T-cell (primary cell): ENCODE measurements around the gene PCDHGB5. TPM values are rescaled to one million over a fixed set of nuclear protein-coding genes. Genes with fewer than 3 reads are reported as not detected.
"Not testable (repeated sequence)": the region's sequence is repeated elsewhere in the genome, so short reads cannot be mapped to it uniquely, and the experiment has no call there.

Source experiments
- ATAC-seq, 4 experiments: fragments of 200-7000 bp in 3 of 4; fragments of 150-1000 bp in 1 of 4; cut with Tn5 transposase; replicated peaks in 1 of 4; 1 replicate in 3 of 4; 2 replicates in 1 of 4; pipeline ENCODE4 v1.10.0; 2021; ENCODE audit warnings: moderate library complexity in 3 of 4, mild to moderate bottlenecking in 2 of 4, moderate number of reproducible peaks in 1 of 4
- CTCF ChIA-PET, 2 donors: fragments of 300-600 bp; sonication (Branson Sonifier 250); formaldehyde crosslinking; loops; one replicate each; lab custom pipeline; 2022; ENCODE audit warnings: antibody characterized with exemption in 2 of 2; lab: Charles Lee
- POLR2A ChIA-PET, 2 donors: fragments of 300-600 bp; sonication (Branson Sonifier 250); formaldehyde crosslinking; loops; one replicate each; lab custom pipeline; 2022; ENCODE audit warnings: antibody characterized with exemption in 2 of 2; lab: Charles Lee
- DNase-seq, 35 experiments: peaks; one replicate each; pipeline versions ENCODE4 v3.0.0 to v3.0.0-alpha.2; 2013 to 2023
- H3K27ac ChIP-seq: one replicate; pipeline ENCODE4 v1.5.1; 2013; ENCODE audit warnings: low read length
- H3K27me3 ChIP-seq, 2 experiments: replicated peaks in 1 of 2; 1 replicate in 1 of 2; 2 replicates in 1 of 2; pipeline versions ENCODE4 v1.6.1 to v1.7.0; 2013; ENCODE audit warnings: low read length in 1 of 2, mixed read lengths in 1 of 2; ENCODE audit not compliant: control insufficient read depth in 2 of 2, insufficient read depth in 2 of 2; ENCODE audit errors: extremely low read depth in 1 of 2
- H3K36me3 ChIP-seq, 2 donors: 1 replicate in 1 of 2; 2 replicates in 1 of 2; pipeline versions ENCODE4 v1.6.1 to v1.7.0; 2013; ENCODE audit warnings: low read length in 1 of 2; ENCODE audit not compliant: control insufficient read depth in 2 of 2, insufficient read depth in 1 of 2; ENCODE audit errors: extremely low read depth in 1 of 2
- H3K4me1 ChIP-seq, 2 experiments: 1 replicate in 1 of 2; 2 replicates in 1 of 2; pipeline versions ENCODE4 v1.6.1 to v1.7.0; 2013; ENCODE audit warnings: low read length in 2 of 2, mixed read lengths in 1 of 2; ENCODE audit not compliant: insufficient read depth in 2 of 2, control insufficient read depth in 1 of 2; ENCODE audit errors: extremely low read depth in 1 of 2
- H3K4me3 ChIP-seq, 2 donors: 1 replicate in 1 of 2; 2 replicates in 1 of 2; pipeline versions ENCODE4 v1.5.1 to v1.7.0; 2013; ENCODE audit warnings: mild to moderate bottlenecking in 2 of 2, low read length in 1 of 2, moderate library complexity in 1 of 2; ENCODE audit not compliant: control insufficient read depth in 1 of 2; ENCODE audit errors: extremely low read depth in 1 of 2
- H3K9me3 ChIP-seq: 2 replicates; pipeline ENCODE4 v1.7.0; 2013
- H3K27ac Mint-ChIP-seq, 2 donors: one replicate each; pipeline ENCODE4 v1.8.0; 2020 to 2021; ENCODE audit warnings: mild to moderate bottlenecking in 2 of 2, mixed read lengths in 2 of 2
- H3K27me3 Mint-ChIP-seq, 2 donors: one replicate each; pipeline ENCODE4 v1.8.0; 2021 to 2022; ENCODE audit warnings: mixed read lengths in 2 of 2
- H3K36me3 Mint-ChIP-seq: one replicate; pipeline ENCODE4 v1.8.0; 2021; ENCODE audit warnings: mixed read lengths
- H3K4me1 Mint-ChIP-seq, 3 donors: one replicate each; pipeline ENCODE4 v1.8.0; 2020 to 2022; ENCODE audit warnings: mixed read lengths in 3 of 3, mild to moderate bottlenecking in 1 of 3
- H3K4me3 Mint-ChIP-seq, 3 donors: one replicate each; pipeline ENCODE4 v1.8.0; 2020 to 2022; ENCODE audit warnings: mild to moderate bottlenecking in 3 of 3, mixed read lengths in 3 of 3, moderate library complexity in 3 of 3
- H3K9me3 Mint-ChIP-seq, 3 donors: one replicate each; pipeline ENCODE4 v1.8.0; 2020 to 2022; ENCODE audit warnings: mixed read lengths in 3 of 3
- WGBS: methylation state at CpG from one replicate; pipeline ENCODE4 v1.1.5; 2013; ENCODE audit warnings: missing lambda C conversion rate; ENCODE audit not compliant: insufficient coverage; 5-methylcytosine and 5-hydroxymethylcytosine counted together
- total RNA-seq, 35 experiments: library from RNA in 6 of 35; stranded (reverse) in 6 of 35; fragments of 120-200 nt in 1 of 35; gene quantifications; one replicate each; pipeline versions ENCODE4 v1.2.1 to v1.2.4 and lab custom pipeline; 2013 to 2026

PCDHGB5 gene
- under 1 TPM; 0.26 to 0.96 (median 0.39) TPM for total RNA-seq
- total RNA-seq (2013): 0.48 TPM
- 0 to 1.0 (median 0.32) reads per million in 29 experiments for total RNA-seq (lab: John Stamatoyannopoulos, UW)

GRCh38 chr5:141397756-141398551 is at the start of gene PCDHGB5:
PCDHGB5 (plus strand) TSS chr5:141397947; CDS start chr5:141398128, 181 bp downstream.
- not testable (repeated sequence) for H3K4me1 Mint-ChIP-seq, H3K4me1 ChIP-seq, H3K36me3 ChIP-seq, H3K36me3 Mint-ChIP-seq, H3K27ac ChIP-seq, H3K27ac Mint-ChIP-seq
- ChIA-PET POLR2A (interaction anchor here in 1 of 2 donors (0.6 kb wide), 1 partner anchor 164 kb away, joined by 3 read pairs; no protein-coding TSS in a partner anchor), CTCF (interaction anchor here in 1 of 2 donors (1.1 to 2.1 kb wide), 5 partner anchors 15 to 169 kb away, joined by 3 to 8 read pairs (median 5); partner anchors contain the start of genes PCDHGA10 and TAF7)
- WGBS: 22% methylated on average over 11 of the region's 43 CpGs
- Mint-ChIP-seq H3K4me3 (peak within 1 kb of the TSS; percentile 24 to 40 (median 39)), H3K27me3 (peaks cover 53 to 74% of the 10 kb centered on the region in 2 donors), H3K9me3 (peaks cover 11 to 29% (median 20%) of the 10 kb centered on the region in 3 donors)
- peak within 1 kb of the TSS in 1 of 2 donors; percentile 38 for H3K4me3 ChIP-seq
- H3K27me3 ChIP-seq: peaks cover 22 to 53% of the 10 kb centered on the region in 2 experiments
- peaks cover 12% of the 10 kb centered on the region for H3K9me3 ChIP-seq
- DNase-seq (peak in 11 of 35 experiments; percentile 18 to 38 (median 25)), ATAC-seq (peak; percentile 76 to 84 (median 80))

GRCh38 chr5:141349917-141350619 is 47.7 kb upstream of the PCDHGB5 start, which contains the start of gene PCDHGB1:
PCDHGB1 (plus strand) TSS chr5:141350099; CDS start chr5:141350261, 162 bp downstream.
- peaks cover 0 to 7% of the 10 kb centered on the region in 2 experiments for H3K4me1 ChIP-seq
- no peak within 1 kb of the TSS for H3K27ac ChIP-seq
- no peaks in the 10 kb centered on the region for H3K36me3 ChIP-seq
- Mint-ChIP-seq H3K4me1 (peaks cover 0 to 7% (median 3%) of the 10 kb centered on the region in 3 donors), H3K27me3 (peaks cover 65 to 72% of the 10 kb centered on the region in 2 donors), H3K27ac (no peak within 1 kb of the TSS), H3K4me3 (peak within 1 kb of the TSS in 2 of 3 donors; percentile 25 to 54), H3K9me3 (peaks cover 10 to 23% (median 21%) of the 10 kb centered on the region in 3 donors), H3K36me3 (peaks cover 8% of the 10 kb centered on the region)
- peak in 1 of 4 experiments; percentile 38 for ATAC-seq
- CTCF ChIA-PET: interaction anchor here (0.8 to 1.4 kb wide), 3 partner anchors 200 to 214 kb away, joined by 3 read pairs; no protein-coding TSS in a partner anchor
- peak within 1 kb of the TSS in 1 of 2 donors; percentile 27 for H3K4me3 ChIP-seq
- peak in 16 of 35 experiments; percentile 11 to 47 (median 22) for DNase-seq
- POLR2A ChIA-PET: no interaction called here
- peaks cover 4 to 45% of the 10 kb centered on the region in 2 experiments for H3K27me3 ChIP-seq
- no peaks in the 10 kb centered on the region for H3K9me3 ChIP-seq
- WGBS: 32% methylated on average over 26 of the region's 29 CpGs

GRCh38 chr5:141351591-141351990 is 46.2 kb upstream of the PCDHGB5 start:
- no peak overlapping the region for H3K27ac ChIP-seq
- DNase-seq: no peak
- peaks cover 0 to 7% (median 3%) of the 10 kb centered on the region in 3 donors for H3K4me1 Mint-ChIP-seq
- POLR2A ChIA-PET: no interaction called here
- peaks cover 4 to 52% of the 10 kb centered on the region in 2 experiments for H3K27me3 ChIP-seq
- ATAC-seq: no peak
- H3K4me3 ChIP-seq: no peak overlapping the region
- H3K4me3 Mint-ChIP-seq: no peak overlapping the region
- no peaks in the 10 kb centered on the region for H3K36me3 ChIP-seq
- H3K9me3 ChIP-seq: no peaks in the 10 kb centered on the region
- CTCF ChIA-PET: interaction anchor here in 1 of 2 donors (1.4 kb wide), 1 partner anchor 212 kb away, joined by 3 read pairs; no protein-coding TSS in a partner anchor
- peaks cover 6% of the 10 kb centered on the region for H3K36me3 Mint-ChIP-seq
- 52% methylated on average over 21 of the region's 36 CpGs for WGBS
- H3K9me3 Mint-ChIP-seq: peaks cover 10 to 26% (median 25%) of the 10 kb centered on the region in 3 donors
- H3K27me3 Mint-ChIP-seq: peaks cover 68 to 75% of the 10 kb centered on the region in 2 donors
- peaks cover 0 to 9% of the 10 kb centered on the region in 2 experiments for H3K4me1 ChIP-seq
- no peak overlapping the region for H3K27ac Mint-ChIP-seq

GRCh38 chr5:141354900-141355469 is 42.8 kb upstream of the PCDHGB5 start, which contains the start of gene PCDHGA4:
PCDHGA4 (plus strand) TSS chr5:141355021; CDS start chr5:141355108, 87 bp downstream.
- Mint-ChIP-seq H3K27ac (no peak within 1 kb of the TSS), H3K9me3 (peaks cover 19 to 33% (median 30%) of the 10 kb centered on the region in 3 donors), H3K36me3 (peaks cover 6% of the 10 kb centered on the region), H3K4me3 (peak within 1 kb of the TSS in 2 of 3 donors; percentile 47 to 49), H3K27me3 (peaks cover 69 to 81% of the 10 kb centered on the region in 2 donors), H3K4me1 (peaks cover 0 to 5% (median 4%) of the 10 kb centered on the region in 3 donors)
- no peak for ATAC-seq
- Histone ChIP-seq H3K4me1 (peaks cover 0 to 7% of the 10 kb centered on the region in 2 experiments), H3K27ac (no peak within 1 kb of the TSS), H3K27me3 (peaks cover 7 to 52% of the 10 kb centered on the region in 2 experiments), H3K36me3 (no peaks in the 10 kb centered on the region), H3K4me3 (peak within 1 kb of the TSS; percentile 13 to 49), H3K9me3 (no peaks in the 10 kb centered on the region)
- 22% methylated on average over 29 of the region's 29 CpGs for WGBS
- DNase-seq: peak in 1 of 35 experiments; percentile 27
- ChIA-PET CTCF (interaction anchor here in 1 of 2 donors (1.0 kb wide), 2 partner anchors 25 to 209 kb away, joined by 3 to 8 read pairs; partner anchors contain the start of gene PCDHGA1), POLR2A (interaction anchor here (1.0 to 1.2 kb wide), 3 partner anchors 11 to 24 kb away, joined by 3 to 5 read pairs (median 3); partner anchors contain the start of genes PCDHGA1 (in 1 of the 2) and PCDHGB3 (in 1 of the 2))

- WGBS: 63% methylated on average over 24 of the region's 24 CpGs
- Histone ChIP-seq H3K9me3 (no peaks in the 10 kb centered on the region), H3K27me3 (peaks cover 10 to 51% of the 10 kb centered on the region in 2 experiments), H3K36me3 (no peaks in the 10 kb centered on the region), H3K27ac (no peak overlapping the region), H3K4me3 (no peak overlapping the region), H3K4me1 (peaks cover 0 to 4% of the 10 kb centered on the region in 2 experiments)
- Mint-ChIP-seq H3K4me1 (peaks cover 0 to 2% (median 0%) of the 10 kb centered on the region in 3 donors), H3K27me3 (peaks cover 67 to 81% of the 10 kb centered on the region in 2 donors), H3K9me3 (peaks cover 19 to 32% (median 29%) of the 10 kb centered on the region in 3 donors), H3K4me3 (no peak overlapping the region), H3K27ac (no peak overlapping the region), H3K36me3 (peaks cover 4% of the 10 kb centered on the region)
- DNase-seq (no peak), ATAC-seq (no peak)
- ChIA-PET POLR2A (interaction anchor here in 1 of 2 donors (1.0 kb wide), 2 partner anchors 11 to 25 kb away, joined by 3 to 5 read pairs; partner anchors contain the start of gene PCDHGA1), CTCF (interaction anchor here in 1 of 2 donors (1.0 kb wide), 2 partner anchors 25 to 208 kb away, joined by 3 to 8 read pairs; partner anchors contain the start of gene PCDHGA1)
These were observed 42.1 kb upstream of the PCDHGB5 start for GRCh38 chr5:141355641-141356040.
